Body of pancreas (tissue), 4 donors: ENCODE data around the gene MEF2B.

ENCODE experiments used
- CTCF ChIP-seq, 7 experiments: fragments of 450-650 bp in 4 of 7; fragments of 200-600 bp in 3 of 7; sonication (generic) in 3 of 7; IDR thresholded peaks; one replicate each; pipeline ENCODE4 v1.5.1; 2016 to 2019; ENCODE audit warnings: antibody characterized with exemption in 7 of 7
- POLR2A ChIP-seq, 3 donors: fragments of 450-650 bp; IDR thresholded peaks; one replicate each; pipeline ENCODE4 v1.6.1; 2016; ENCODE audit warnings: antibody characterized with exemption in 3 of 3, mild to moderate bottlenecking in 2 of 3

DNA sequence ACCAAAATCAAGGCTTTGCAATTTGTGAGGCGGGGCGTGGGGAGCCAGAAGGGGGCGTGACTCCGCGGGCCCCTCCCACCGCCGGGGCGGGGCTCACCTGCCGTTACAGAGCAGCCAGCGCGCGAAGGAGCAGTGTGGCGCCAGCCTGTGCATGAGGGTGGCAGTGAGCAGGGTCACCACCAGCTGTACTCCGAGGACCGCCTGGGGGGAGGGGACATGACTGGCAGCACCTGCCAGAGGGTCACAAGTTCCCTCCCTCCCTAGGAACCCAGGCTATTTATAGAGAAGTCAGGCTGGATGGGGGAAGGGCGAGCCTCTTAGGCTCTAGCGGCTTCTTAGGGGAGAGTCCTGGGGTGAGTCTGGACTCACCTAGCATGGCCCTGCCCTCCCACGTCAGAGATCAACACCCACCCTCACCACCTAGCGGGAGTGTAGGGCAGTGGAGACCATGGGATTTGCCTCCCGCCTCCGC, 35.3 kb downstream of the MEF2B start:
- TF ChIP-seq CTCF (IDR thresholded peaks at IDR 0.05) (peak in 1 of 7 experiments; percentile 13), POLR2A (IDR thresholded peaks at IDR 0.05) (no peak)
